ENCODE results near the gene PTPRM. TPM values are rescaled to one million over a fixed set of nuclear protein-coding genes. Genes with fewer than 3 reads are reported as not detected.
"Not testable (repeated sequence)": the region's sequence is repeated elsewhere in the genome, so short reads cannot be mapped to it uniquely, and the experiment has no call there.

Gene PTPRM
- total RNA-seq, 1 donor from 2014 or later = 257 TPM

DNA sequence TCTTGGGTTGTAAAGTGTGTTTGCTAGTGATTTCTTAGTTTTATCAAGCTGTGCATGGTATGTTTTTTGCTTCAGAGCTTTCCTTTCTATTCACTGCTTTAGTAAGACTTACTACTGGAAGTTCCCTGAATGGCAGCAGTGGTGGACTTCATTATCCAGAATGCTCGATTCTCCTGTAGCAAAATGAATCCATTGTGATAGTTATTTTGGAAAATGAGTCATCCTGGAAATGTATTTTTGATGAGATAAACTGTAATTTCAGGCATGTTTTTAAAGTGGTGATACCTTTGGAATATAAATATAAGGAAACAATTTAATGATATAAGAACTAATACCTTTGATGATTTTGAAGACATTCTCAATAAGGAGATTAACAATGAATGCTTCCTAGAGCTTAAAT, 387.1 kb downstream of the PTPRM start:
- no peaks in the 10 kb centered on the region for H3K4me1 ChIP-seq
- H3K4me3 ChIP-seq = no peak overlapping the region
- no peaks in the 10 kb centered on the region for H3K27me3 ChIP-seq
- no peaks in the 10 kb centered on the region for H3K9me3 ChIP-seq
- intact Hi-C loops (cut with DNase I) = no loop called here
- H3K36me3 ChIP-seq = no peaks in the 10 kb centered on the region
- TF ChIP-seq, protein P1, sequence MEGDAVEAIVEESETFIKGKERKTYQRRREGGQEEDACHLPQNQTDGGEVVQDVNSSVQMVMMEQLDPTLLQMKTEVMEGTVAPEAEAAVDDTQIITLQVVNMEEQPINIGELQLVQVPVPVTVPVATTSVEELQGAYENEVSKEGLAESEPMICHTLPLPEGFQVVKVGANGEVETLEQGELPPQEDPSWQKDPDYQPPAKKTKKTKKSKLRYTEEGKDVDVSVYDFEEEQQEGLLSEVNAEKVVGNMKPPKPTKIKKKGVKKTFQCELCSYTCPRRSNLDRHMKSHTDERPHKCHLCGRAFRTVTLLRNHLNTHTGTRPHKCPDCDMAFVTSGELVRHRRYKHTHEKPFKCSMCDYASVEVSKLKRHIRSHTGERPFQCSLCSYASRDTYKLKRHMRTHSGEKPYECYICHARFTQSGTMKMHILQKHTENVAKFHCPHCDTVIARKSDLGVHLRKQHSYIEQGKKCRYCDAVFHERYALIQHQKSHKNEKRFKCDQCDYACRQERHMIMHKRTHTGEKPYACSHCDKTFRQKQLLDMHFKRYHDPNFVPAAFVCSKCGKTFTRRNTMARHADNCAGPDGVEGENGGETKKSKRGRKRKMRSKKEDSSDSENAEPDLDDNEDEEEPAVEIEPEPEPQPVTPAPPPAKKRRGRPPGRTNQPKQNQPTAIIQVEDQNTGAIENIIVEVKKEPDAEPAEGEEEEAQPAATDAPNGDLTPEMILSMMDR (IDR thresholded peaks at IDR 0.05) = no peak
- no peak for DNase-seq (ENCODE audit: low spot score in 2 of 2)
- no peak overlapping the region for H3K27ac ChIP-seq

GRCh38 chr18:7955175-7955574, 388.1 kb downstream of the PTPRM start:
- TF ChIP-seq, protein P1 (IDR thresholded peaks at IDR 0.05) = no peak
- no peak for DNase-seq (ENCODE audit: low spot score in 2 of 2)
- Histone ChIP-seq H3K36me3 (no peaks in the 10 kb centered on the region), H3K27me3 (no peaks in the 10 kb centered on the region), H3K9me3 (no peaks in the 10 kb centered on the region), H3K4me1 (no peaks in the 10 kb centered on the region), H3K27ac (no peak overlapping the region), H3K4me3 (no peak overlapping the region)
- intact Hi-C loops (cut with DNase I) = no loop called here

- H3K4me3 ChIP-seq = no peak overlapping the region
- H3K27me3 ChIP-seq = no peaks in the 10 kb centered on the region
- no peak overlapping the region for H3K27ac ChIP-seq
- H3K36me3 ChIP-seq = no peaks in the 10 kb centered on the region
- no peak for DNase-seq (ENCODE audit: low spot score in 2 of 2)
- H3K9me3 ChIP-seq = no peaks in the 10 kb centered on the region
- TF ChIP-seq, protein P1 (IDR thresholded peaks at IDR 0.05) = no peak
- no peaks in the 10 kb centered on the region for H3K4me1 ChIP-seq
- intact Hi-C loops (cut with DNase I) = no loop called here
Observed at GRCh38 chr18:7957297-7957696, 390.2 kb downstream of the PTPRM start.

DNA sequence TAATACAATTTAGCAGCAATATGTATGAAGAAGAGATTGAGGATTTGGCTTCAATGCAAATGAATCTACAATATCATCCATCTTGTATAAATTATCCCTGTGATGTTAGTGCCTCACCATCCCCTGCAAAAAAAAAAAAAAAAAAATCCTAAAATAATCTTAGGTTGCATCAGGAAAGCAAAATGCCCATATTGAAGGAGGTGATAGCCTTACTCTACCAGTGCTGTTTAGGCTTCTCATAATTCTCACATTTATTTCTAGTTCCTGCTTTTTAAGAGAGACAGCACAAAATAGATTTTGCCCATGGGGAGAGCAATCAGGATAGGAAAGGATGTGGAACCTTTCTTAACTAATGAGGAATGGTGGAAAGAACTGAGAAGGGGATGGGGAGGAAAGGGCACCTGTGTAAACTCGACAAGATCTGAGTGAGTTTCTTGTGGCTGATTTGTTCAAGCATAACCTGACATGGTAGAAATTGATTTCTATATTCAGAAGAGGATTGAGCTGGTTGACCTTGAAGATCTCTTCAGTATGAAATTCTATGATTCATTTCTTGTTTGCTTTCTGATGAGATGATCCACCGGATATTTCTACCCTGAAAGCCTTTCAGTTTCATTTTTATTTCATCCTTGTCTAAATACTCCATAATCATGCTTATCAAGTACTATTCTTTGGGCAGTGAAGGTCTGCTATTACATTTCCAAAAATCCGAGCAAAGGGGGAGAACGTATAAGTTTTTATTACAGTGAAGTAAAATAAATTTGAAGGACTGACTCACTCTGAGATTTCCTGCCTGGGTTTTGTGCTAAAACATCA, 391.2 kb downstream of the PTPRM start:
- no peaks in the 10 kb centered on the region for H3K4me1 ChIP-seq
- no peak for DNase-seq (ENCODE audit: low spot score in 2 of 2)
- H3K27ac ChIP-seq = peak overlapping the region in 1 of 2 donors; percentile 39
- TF ChIP-seq, protein P1 (IDR thresholded peaks at IDR 0.05) = no peak
- intact Hi-C loops (cut with DNase I) = no loop called here
- no peaks in the 10 kb centered on the region for H3K27me3 ChIP-seq
- H3K9me3 ChIP-seq = no peaks in the 10 kb centered on the region
- H3K36me3 ChIP-seq = no peaks in the 10 kb centered on the region
- peak overlapping the region; percentile 31 to 32 for H3K4me3 ChIP-seq

DNA sequence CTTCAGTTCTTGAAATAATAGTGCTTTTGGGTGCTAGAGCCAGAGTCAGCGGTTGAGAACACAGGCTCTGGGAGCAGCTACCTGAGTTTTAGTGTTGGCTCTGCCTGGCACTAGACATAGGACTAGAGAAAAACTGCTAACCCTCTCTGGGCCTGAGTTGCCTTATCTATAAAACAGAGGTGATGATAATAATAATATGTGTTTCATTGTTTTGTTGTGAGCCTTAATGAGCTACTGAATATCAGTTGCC, 391.7 kb downstream of the PTPRM start:
- H3K27ac ChIP-seq = peak overlapping the region in 1 of 2 donors; percentile 39

GRCh38 chr18:7966682-7967081, 399.6 kb downstream of the PTPRM start:
- intact Hi-C loops (cut with DNase I); H3K4me1 ChIP-seq; H3K27ac ChIP-seq: not testable (repeated sequence)

More for the DNA sequence above, 391.7 kb downstream of the PTPRM start:
- H3K27me3 ChIP-seq = no peaks in the 10 kb centered on the region
- DNase-seq (ENCODE audit: low spot score in 2 of 2) = no peak
- peaks cover 0 to 3% of the 10 kb centered on the region in 2 donors for H3K4me1 ChIP-seq
- intact Hi-C loops (cut with DNase I) = no loop called here
- peak overlapping the region; percentile 31 to 32 for H3K4me3 ChIP-seq
- no peaks in the 10 kb centered on the region for H3K9me3 ChIP-seq
- H3K36me3 ChIP-seq = no peaks in the 10 kb centered on the region
- TF ChIP-seq, protein P1 (IDR thresholded peaks at IDR 0.05) = no peak

More at GRCh38 chr18:7966682-7967081, 399.6 kb downstream of the PTPRM start:
- not testable (repeated sequence) for H3K4me3 ChIP-seq; H3K27me3 ChIP-seq; H3K9me3 ChIP-seq; DNase-seq (ENCODE audit: low spot score in 2 of 2); H3K36me3 ChIP-seq

Data from ascending aorta (tissue), 2 donors.